UCSD-AML1 (cell line): ENCODE data around the gene TENM4.

Experiments
- DNase-seq: peaks from one replicate; lab custom pipeline; 2025; ENCODE audit not compliant: unreplicated experiment; lab: John Stamatoyannopoulos, UW

TENM4 gene

DNA sequence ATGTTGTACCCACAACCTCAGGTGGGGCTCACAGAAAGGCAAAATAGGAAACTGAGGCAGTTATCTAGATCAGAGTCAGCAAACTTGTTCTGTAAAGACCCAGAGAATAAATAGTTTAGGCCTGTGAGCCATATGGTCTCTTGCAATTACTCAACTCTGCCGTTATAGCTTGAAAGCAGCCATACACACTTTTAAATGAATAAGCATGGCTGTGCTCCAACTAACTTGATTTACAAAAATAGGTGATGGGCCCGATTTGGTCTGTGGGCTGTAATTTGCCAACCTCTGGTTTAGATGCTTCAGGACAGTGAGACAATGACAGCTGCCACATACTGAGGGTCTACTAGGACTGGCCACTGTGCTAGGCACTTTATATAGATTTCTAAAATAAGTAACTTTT, 667.3 kb downstream of the TENM4 start:
- DNase-seq, result no peak

DNA sequence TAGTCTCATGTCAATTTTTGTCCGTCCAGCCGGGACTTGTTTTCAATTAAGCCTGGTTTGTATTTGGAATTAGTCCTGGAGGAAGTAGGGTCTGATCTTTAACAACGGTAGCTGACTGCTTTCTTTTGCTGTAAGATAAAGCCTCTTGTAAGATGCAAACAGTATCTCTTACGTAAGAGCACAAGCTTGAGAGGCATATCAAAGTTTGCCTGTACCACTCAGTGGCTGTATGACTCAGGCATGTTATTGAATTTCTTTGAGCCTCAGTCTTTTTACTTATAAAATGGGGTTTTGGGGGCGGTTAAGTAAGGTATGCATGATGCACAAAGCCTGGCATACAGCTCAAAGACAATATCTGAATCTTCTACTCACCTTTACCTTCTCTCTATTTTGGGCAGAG, 667.8 kb downstream of the TENM4 start:
- no peak for DNase-seq

DNA sequence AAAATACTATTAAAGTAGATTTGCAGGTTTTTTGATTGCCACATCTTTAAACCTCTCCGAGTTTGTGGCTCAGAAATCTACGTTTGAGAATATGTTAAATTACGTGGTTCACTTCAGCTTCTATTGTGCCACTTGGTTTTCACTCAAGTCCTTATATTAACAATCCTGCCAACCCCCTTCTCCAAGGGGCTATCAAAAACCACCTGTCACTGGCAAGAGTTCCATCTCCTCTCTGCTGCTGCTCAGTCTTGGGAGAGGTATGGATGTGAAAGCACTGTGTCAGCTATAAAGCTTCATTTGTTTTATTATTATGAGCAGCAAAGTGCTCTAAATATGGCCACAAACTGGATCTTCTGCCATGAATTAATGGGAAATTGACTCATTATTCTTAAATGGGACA, 668.6 kb downstream of the TENM4 start:
- no peak for DNase-seq

DNA sequence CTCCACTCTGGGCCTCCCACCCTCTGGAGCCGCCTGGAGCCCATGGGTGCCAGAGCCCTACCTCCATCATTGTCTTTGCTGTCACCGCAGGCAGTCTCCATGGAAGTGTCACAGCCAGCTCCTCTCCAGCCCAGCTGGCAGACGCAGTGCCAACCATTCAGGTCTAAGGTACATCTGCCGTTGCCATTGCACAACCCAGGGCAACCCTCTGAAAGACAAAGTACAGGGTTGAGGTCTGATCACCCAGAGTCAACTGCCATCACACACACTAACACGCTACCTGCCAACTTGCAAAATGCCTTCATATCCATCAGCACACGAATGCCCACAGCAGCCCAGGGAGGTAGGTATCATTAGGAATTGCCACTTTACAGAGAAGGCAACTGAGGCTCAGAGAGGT, 669.9 kb downstream of the TENM4 start:
- DNase-seq, result no peak

DNA sequence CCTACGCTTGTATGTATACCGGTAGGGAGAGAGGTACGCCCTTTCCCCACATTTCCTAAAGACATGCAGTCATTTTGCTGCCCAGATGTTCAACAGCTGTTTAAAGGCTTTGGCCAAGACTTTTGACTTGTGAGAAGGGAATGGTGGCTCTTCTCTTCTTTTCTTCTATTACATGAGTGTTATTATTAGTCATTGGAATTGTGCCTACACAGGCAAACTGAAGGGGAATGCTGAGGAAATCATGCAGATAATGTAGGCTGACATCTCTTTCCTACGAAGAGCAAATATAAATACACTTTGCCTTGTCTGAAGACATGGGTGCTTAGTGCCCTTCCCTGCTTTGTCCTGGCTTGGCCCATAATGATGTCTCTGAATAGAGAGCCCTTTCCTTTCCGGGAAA, 671.9 kb downstream of the TENM4 start:
- no peak for DNase-seq

DNA sequence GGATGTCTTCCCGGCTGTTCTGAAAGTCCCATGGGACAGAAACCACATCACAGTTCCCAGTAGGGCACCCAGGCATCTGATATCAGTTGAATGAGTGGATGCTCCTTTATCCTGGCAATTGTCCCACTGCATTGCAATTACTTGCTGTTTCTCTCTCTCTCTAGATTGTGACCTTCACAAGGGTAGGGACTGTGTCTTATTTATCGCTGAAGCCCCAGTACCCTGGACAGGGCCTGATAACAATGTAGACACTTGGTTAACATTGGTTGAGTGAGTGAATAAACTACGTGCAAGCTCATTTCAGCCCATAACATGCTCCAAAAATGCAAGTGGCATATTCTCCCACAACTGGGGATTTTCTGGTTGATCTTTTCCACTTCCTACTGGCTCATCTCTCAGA, 672.5 kb downstream of the TENM4 start:
- no peak for DNase-seq

DNA sequence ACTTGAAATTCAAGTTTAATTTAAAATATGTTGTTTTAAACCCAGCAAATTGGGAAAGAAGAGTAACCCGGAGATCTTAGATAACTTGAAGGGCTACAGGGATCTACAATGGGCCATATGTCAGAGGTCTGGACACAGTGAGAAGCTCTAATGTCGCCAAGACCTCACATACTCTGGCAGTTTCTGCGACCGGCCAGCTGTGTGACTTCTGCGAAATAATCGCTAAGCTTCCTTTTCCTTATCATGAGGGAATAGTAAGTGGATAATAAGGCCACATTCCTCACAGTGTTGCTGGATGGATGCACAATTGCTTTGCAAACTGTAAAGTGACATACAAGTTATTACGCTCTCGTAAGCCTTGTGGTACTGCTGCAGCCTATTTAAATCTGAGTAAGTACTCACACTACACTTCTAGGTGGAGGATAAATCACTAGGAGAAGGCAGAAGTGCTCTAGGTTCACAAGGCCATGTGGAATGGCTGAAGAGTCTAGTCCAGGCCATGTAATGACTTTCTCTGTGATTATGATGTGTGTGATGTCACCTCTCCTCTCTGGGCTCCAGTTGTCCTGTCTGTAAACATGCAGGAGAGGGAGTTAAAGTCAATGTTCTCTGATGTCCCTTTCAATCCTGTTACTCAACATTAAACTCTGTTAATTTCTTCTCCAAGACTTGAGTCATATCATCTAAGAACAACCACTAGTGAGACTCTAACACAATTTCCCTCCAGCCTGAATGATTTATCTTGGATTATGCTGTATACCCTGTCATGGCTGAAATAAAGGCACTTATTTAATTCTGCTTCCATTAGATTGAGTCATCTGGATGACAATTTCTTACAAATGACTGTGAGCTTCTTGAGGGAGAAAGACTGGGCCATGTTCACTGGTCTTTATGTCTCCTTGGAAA, 673.5 kb downstream of the TENM4 start:
- DNase-seq, result no peak

DNA sequence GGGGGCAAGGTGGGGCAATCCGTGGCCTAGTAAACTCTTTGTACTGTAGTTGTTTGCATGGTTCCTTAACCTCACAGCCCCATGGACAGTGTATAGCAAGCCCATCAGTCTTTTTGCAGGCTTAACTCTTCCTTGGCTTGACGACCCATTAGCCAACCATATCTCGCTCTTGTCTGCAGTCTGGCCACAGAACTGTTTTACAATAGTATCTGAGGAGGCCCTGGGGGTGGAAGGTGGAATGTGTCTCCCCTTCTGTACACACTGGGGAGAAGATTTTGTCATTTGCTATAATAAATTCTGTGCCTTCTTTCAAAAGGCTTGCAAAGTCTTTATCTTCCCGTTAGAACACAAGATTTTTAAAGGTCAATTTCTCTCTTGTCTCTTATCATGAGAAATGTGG, 675.9 kb downstream of the TENM4 start:
- no peak for DNase-seq

DNA sequence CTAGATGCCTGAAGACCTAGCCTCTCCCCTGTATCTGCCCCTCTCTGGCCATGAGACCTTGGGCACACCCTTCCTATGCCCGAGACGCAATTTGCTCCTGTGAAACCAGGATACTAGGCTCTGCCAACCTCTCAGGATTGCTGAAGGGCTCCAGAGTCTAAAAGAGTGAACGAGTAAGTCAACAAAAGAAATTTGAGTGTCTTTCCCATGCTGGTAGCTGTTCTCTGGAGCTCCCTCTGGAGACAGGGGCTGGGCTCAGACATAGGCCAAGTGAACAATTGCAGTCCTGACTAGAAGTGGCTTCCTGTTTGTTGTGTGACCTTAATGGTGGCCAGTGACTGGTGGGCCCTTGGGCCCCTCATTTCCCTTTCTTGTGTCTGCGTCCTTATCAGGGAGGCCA, 677.2 kb downstream of the TENM4 start:
- no peak for DNase-seq

DNA sequence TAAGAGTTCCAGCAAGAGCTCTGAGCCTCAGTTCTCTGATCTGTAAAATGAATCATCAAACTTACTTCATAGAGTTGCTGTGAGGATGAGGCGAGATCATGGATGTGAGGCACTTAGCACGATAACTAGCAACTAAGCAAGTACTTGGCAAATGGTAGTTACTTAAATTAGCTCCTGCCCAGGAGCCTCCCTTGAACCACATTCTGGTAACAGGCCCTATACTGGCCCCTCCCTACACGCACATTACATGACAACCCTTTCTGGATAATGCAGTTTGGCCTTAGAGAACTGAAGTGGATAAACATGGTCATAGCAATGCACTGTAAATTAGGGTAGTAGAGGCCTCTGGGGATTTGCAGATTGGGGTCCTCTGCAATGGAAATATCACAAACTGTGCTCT, 678.7 kb downstream of the TENM4 start:
- DNase-seq, result no peak

DNA sequence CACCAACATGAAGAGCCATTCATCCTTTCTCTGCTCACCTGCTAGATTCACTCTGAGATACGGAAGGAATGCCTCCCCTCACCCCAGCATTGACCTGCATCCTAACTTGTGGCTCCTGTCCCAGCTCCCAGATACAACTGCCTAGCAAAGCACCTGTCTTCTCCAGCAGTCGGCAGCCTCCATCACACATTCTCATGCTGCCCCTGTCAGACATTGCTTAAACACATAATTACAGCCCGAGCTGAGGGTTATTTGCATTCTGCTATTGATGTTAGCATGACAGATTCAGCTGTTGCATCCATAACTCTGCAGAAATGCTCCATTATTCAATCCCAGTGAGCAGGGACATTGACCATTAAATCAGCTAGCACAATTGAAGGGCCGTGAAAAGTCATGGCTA, 681.8 kb downstream of the TENM4 start:
- DNase-seq, result no peak

DNA sequence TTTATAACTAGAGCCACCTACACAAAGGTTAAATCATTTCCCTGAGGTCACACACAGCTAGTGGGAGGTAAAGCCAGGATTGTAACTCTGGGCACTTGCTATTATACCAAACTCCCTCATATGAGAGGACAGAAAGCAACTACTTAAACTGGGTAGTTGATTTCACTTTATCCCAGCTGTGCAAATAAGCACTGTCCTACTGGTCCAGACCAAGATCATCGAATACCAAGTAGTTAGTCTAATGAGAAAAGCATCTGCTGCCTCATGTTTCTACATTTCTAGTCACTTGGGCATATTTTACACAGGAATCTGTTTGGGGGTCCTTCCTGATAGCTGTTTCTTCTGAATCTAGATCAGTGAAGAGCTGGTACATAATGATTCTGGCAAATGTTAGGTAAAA, 687.5 kb downstream of the TENM4 start:
- DNase-seq, result no peak

DNA sequence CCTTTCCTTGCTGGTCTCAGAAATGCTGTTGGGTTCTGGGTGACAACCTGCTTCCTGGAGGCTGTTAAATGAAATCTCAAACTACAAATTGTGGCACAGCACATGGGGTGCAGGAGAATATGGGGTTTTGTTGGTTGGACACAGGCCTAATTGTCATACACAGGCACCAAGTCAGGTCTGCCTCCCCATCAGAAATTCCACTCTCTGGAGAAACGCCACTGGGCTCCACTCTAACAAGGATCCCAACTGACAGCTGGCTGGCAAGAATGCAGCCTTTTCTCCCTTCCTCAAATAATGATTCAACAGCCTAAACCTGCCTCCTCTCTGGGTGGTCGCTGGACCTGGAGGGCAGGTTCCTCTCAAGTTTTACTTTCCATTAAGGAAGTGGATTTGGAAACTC, 688.3 kb downstream of the TENM4 start:
- DNase-seq, result no peak

DNA sequence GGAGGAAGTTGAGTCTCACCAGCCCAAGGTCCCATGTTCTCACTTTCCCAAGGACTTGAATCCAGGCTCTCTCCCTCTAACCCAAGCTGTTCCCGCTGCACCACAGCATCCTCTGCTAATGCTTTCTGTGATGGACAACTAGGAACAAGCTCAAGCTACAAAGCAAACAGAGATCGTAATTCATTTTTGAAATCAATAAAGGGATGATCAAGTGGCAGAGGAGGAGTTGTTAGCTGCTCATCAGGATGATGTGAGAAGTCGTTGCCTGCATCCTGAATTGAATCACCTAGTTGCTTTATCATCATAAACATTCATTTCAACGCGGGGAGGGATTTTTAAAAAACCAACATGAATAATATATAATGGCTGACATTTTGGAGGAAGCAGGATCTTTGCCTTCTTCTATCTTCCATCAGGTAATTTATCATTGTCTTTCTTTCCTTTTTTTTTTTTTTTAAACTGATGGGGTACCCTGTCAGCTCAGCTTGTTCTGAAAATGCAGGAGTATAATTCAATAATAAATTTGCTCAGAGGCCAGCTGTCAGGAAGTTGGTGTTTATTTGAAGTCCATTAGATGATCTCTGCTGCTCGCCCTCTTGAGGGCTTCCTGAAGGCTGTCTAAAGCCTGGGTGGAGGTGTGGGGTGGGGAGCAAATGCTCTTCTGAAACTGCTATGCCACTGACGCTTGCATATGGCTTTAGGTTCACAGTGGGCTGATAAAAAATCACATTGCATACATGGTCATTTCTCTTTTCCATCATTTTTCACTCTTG, 691.7 kb downstream of the TENM4 start:
- no peak for DNase-seq

DNA sequence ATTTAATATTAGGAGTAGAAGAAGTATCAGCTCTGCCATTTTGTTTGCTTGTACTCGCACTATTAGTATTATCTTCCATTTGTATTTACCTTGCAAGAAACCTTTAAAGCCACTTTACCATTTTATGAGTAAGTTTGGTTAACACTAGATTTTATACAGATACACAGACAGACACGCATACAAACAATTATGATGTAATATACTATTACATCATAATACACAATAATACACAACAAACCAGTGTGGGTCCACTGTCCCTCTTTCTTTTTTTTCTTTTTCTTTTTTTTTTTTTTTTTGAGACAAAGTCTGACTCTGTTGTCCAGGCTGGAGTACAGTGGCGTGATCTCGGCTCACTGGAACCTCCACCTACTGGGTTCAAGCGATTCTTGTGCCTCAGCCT, 695.9 kb downstream of the TENM4 start:
- DNase-seq, result no peak

DNA sequence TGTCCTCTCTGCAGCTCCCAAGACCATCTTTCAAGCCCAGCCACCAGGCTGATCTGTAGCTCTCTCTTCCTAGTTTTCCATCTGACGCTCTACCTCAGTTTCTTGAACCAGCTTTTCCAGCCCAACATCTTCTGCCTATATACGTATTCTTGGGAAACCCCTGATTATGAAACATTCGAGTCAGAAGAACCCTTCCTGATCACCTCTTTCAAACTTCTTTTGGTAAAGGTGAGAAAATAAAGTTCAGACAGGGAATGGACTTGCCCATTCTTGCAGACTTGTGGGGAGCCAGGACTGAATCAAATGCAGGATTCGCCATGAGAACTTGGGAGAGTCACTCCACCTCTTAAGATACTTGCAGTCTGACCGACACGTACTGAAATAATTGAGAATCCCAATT, 696.6 kb downstream of the TENM4 start:
- no peak for DNase-seq

DNA sequence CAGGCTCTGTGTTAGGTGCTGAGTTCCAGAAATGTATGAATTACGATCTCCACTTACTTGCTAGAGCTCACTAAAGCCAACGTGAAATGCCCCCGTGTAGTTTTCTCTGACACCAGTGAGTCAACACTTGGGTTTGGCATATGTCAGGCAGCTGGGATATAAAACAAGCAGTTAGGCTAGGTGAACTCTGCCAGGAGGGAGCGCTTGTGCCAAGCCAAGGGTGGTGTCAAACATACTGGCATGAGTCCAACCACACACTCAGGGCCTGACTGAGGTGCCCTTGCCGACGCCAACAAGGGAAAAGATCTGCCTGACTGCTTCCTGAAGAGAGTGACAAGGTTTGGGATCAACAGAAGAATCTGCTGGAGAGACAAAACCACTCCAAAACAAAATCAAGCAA, 698.4 kb downstream of the TENM4 start:
- DNase-seq, result no peak

DNA sequence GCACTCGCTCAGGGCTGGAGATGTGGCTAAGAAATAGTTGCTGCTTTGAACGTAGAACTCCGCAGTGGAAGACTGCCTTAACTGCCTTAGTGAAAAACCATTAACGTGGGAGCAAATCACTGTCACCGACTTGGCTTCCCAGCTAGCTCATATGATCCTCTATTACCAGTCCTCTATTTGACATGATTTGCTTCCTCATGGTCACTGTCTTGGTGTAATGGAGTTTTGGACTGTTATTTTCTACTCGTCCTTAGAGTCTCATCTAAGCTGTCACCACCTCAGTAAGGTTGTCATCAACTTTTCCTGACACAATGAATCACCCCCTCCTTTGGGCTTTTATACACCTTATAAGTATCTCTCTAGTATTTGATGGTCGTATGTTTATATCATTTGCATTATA, 699.1 kb downstream of the TENM4 start:
- DNase-seq, result no peak

DNA sequence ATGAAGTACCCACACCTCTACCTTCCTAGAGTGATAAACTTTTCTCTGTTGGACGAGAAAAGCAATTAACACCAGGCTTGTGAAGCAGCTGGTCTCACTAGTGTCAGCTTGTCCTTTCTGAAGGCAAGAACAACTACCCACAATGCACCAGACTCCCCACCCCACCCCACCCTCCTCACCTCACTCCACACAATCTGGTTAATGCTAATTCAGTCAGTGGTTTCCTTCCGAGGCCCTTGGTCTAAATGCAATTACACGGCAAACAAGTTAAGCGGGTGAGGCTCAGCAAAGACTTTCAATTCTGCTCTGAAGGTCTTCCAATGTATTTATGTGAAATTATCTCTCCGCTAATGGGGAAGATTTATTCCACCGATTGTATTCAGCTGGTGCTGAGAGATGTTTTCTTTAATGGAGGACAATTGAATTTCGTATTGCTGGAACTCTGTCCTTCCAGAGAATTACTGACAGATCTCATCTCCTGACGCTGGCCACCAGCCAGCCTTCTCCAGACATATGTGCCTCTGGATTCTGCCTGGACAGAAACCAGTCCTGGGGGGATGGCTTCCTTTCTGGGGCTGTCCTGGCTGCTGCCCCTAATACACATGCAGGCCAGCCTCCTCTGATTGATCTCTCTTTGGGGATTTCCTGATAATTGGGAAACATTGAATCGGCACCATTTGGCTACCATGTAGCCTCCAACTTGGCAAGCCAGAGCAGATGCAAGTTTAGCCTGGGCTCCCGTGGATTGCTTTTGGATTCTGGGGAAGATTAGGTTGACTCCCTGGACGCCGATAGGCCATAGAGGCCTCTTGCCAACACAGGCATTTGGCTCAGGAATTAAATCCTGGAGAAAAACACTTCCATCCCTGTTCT, 700.4 kb downstream of the TENM4 start:
- DNase-seq, result no peak

DNA sequence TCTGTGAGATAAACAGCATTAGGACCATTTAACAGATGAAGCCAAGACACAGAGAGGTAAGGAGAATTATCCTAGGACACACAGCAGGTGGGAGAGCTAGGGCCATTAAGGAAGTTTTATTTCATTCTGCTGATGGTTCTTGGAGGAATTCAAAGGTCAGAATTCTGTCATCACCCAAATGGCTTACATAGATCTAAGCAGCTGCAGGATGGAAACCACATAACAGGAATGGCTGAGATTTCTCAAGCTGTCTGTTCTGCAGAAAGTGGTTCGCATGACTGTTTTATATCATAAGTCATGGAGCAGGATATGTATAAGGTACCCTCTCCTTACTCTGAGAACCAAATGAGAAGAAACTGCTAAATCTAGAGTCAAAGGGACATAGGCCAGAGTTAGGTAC, 702.9 kb downstream of the TENM4 start:
- no peak for DNase-seq

DNA sequence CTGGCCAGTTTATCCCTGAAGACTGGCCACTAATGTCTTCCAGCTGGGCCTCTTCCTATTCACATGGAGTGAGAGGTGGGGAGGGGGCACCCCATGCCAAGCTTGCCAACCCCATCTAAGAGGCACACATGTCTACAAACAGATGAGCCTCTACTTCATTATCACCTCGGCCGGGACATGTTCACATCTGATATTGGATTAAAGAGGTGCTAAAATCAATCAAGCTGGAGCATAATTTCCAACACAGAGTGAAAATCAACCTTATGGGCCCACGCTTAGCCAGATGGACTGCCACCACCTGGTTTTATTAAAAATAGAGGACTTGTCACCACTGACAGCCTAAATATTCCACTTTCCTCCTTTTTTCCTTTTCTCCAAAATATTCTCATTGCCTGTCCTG, 703.5 kb downstream of the TENM4 start:
- DNase-seq, result no peak

DNA sequence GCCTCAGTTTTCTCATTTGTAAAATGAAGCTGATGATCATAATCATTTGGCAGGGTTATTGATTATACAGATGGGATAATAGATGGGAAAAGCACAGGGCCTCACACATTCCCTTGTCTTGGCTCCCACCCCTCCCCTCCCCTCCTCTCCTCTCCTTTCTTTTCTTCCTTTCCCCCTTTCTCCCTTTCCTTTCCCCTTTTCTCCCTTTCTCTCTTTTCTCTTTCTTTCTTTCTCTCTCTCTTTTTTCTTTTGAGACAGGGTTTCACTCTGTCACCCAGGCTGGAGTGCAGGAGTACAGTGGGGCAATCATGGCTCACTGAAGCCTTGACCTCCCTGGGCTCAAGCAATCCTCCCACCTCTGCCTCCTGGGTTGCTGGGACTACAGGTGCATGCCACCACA, 705.1 kb downstream of the TENM4 start:
- DNase-seq, result no peak
